ENCODE measurements around the gene NME7.
A peak's percentile ranks its signal among the peaks of the same experiment; 100 is the strongest.
"Not testable (repeated sequence)": the region's sequence is repeated elsewhere in the genome, so short reads cannot be mapped to it uniquely, and the experiment has no call there.

NME7 gene

GRCh38 chr1:169300854-169301253 is 66.7 kb downstream of the NME7 start:
- no peak for DNase-seq

GRCh38 chr1:169298441-169298840 is 69.2 kb downstream of the NME7 start:
- no peak for DNase-seq

GRCh38 chr1:169295846-169296245 is 71.8 kb downstream of the NME7 start:
- DNase-seq = no peak

- DNase-seq = no peak
Observed at GRCh38 chr1:169295425-169295824, 72.2 kb downstream of the NME7 start.

- no peak for DNase-seq
Observed at GRCh38 chr1:169289016-169289415, 78.6 kb downstream of the NME7 start.

- no peak for DNase-seq
Observed at GRCh38 chr1:169288011-169288414, 79.6 kb downstream of the NME7 start.

GRCh38 chr1:169287280-169287679 is 80.3 kb downstream of the NME7 start:
- no peak for DNase-seq

GRCh38 chr1:169281562-169281961 is 86.0 kb downstream of the NME7 start:
- DNase-seq = not testable (repeated sequence)

GRCh38 chr1:169271098-169271497 is 96.5 kb downstream of the NME7 start:
- DNase-seq = no peak

GRCh38 chr1:169266133-169266532 is 101.5 kb downstream of the NME7 start:
- no peak for DNase-seq

- DNase-seq = no peak
Observed at GRCh38 chr1:169263059-169263458, 104.5 kb downstream of the NME7 start.

GRCh38 chr1:169261884-169262283 is 105.7 kb downstream of the NME7 start:
- no peak for DNase-seq

- no peak for DNase-seq
Observed at GRCh38 chr1:169260478-169261151, 107.0 kb downstream of the NME7 start.

- no peak for DNase-seq
Observed at GRCh38 chr1:169259816-169260215, 107.8 kb downstream of the NME7 start.

GRCh38 chr1:169250795-169251194 is 116.8 kb downstream of the NME7 start:
- DNase-seq = no peak

- no peak for DNase-seq
Observed at GRCh38 chr1:169250022-169250421, 117.6 kb downstream of the NME7 start.

- no peak for DNase-seq
Observed at GRCh38 chr1:169249611-169250010, 118.0 kb downstream of the NME7 start.

- peak; percentile 10 for DNase-seq
Observed at GRCh38 chr1:169245706-169246105, 121.9 kb downstream of the NME7 start.

GRCh38 chr1:169240449-169241232 is 127.0 kb downstream of the NME7 start:
- peak; percentile 27 for DNase-seq

GRCh38 chr1:169236880-169237279 is 130.7 kb downstream of the NME7 start:
- DNase-seq = no peak

GRCh38 chr1:169236143-169236542 is 131.5 kb downstream of the NME7 start:
- DNase-seq = no peak

GRCh38 chr1:169235568-169235967 is 132.0 kb downstream of the NME7 start:
- DNase-seq = no peak

- no peak for DNase-seq
Observed at GRCh38 chr1:169234780-169235179, 132.8 kb downstream of the NME7 start.

GRCh38 chr1:169217636-169218035 is 150.0 kb downstream of the NME7 start:
- no peak for DNase-seq

- no peak for DNase-seq
Observed at GRCh38 chr1:169214598-169214997, 153.0 kb downstream of the NME7 start.
